CD4-positive, CD25-positive, alpha-beta regulatory T cell (primary cell): ENCODE results near the gene TMEM135. TPM values are rescaled to one million over a fixed set of nuclear protein-coding genes. Genes with fewer than 3 reads are reported as not detected.
A peak's percentile ranks its signal among the peaks of the same experiment; 100 is the strongest.

Experiments
- ATAC-seq, 2 donors: fragments of 150-1000 bp; cut with Tn5 transposase; one replicate each; pipeline ENCODE4 v1.10.0; 2021; ENCODE audit warnings: low read depth in 2 of 2, moderate number of reproducible peaks in 2 of 2, moderate library complexity in 1 of 2
- DNase-seq, 3 donors: peaks; one replicate each; pipeline versions ENCODE4 v3.0.0 to v3.0.0-alpha.2; 2012 to 2022; ENCODE audit warnings: mixed read lengths in 1 of 3
- H3K27ac ChIP-seq: one replicate; pipeline ENCODE4 v1.7.0; 2013; ENCODE audit warnings: mild to moderate bottlenecking, low read length; ENCODE audit not compliant: insufficient read depth, poor library complexity, severe bottlenecking
- H3K27me3 ChIP-seq: one replicate; pipeline ENCODE4 v1.7.0; 2013; ENCODE audit warnings: low read length; ENCODE audit not compliant: control insufficient read depth, insufficient read depth
- H3K36me3 ChIP-seq: one replicate; pipeline ENCODE4 v1.7.0; 2013; ENCODE audit warnings: mild to moderate bottlenecking, low read length, moderate library complexity; ENCODE audit not compliant: control insufficient read depth, insufficient read depth
- H3K4me1 ChIP-seq: 2 replicates; pipeline ENCODE4 v1.7.0; 2013; ENCODE audit warnings: mild to moderate bottlenecking, low read length; ENCODE audit not compliant: insufficient read depth, control insufficient read depth, poor library complexity, severe bottlenecking
- H3K4me3 ChIP-seq: one replicate; pipeline ENCODE4 v1.7.0; 2013; ENCODE audit warnings: low read depth, mild to moderate bottlenecking, low read length, moderate library complexity
- H3K9me3 ChIP-seq, 2 experiments: 1 replicate in 1 of 2; 2 replicates in 1 of 2; pipeline ENCODE4 v1.7.0; 2013; ENCODE audit warnings: low read length in 2 of 2, mild to moderate bottlenecking in 1 of 2, moderate library complexity in 1 of 2; ENCODE audit not compliant: control insufficient read depth in 2 of 2
- H3K27ac Mint-ChIP-seq, 3 donors: one replicate each; pipeline ENCODE4 v1.8.0; 2020 to 2022; ENCODE audit warnings: mild to moderate bottlenecking in 3 of 3, mixed read lengths in 3 of 3, moderate library complexity in 2 of 3
- H3K27me3 Mint-ChIP-seq: one replicate; pipeline ENCODE4 v1.8.0; 2022; ENCODE audit warnings: mild to moderate bottlenecking, mixed read lengths
- H3K36me3 Mint-ChIP-seq: one replicate; pipeline ENCODE4 v1.8.0; 2020; ENCODE audit warnings: mixed read lengths
- H3K4me1 Mint-ChIP-seq, 4 donors: one replicate each; pipeline ENCODE4 v1.8.0; 2020 to 2022; ENCODE audit warnings: mixed read lengths in 4 of 4, mild to moderate bottlenecking in 1 of 4
- H3K4me3 Mint-ChIP-seq, 4 donors: one replicate each; pipeline ENCODE4 v1.8.0; 2020 to 2022; ENCODE audit warnings: mild to moderate bottlenecking in 4 of 4, mixed read lengths in 4 of 4, moderate library complexity in 3 of 4
- H3K9me3 Mint-ChIP-seq, 7 donors: one replicate each; pipeline ENCODE4 v1.8.0; 2020 to 2022; ENCODE audit warnings: mixed read lengths in 7 of 7, mild to moderate bottlenecking in 3 of 7, moderate library complexity in 2 of 7
- polyA plus RNA-seq, 4 donors: library from polyadenylated mRNA; unstranded; fragments of 300-500 nt; fragmentation: Illumina TruSeq; gene quantifications; one replicate each; pipeline ENCODE4 v1.2.3, GENCODE V29; 2021
- total RNA-seq: library from RNA; stranded (reverse); gene quantifications from one replicate; pipeline ENCODE4 v1.2.3, GENCODE V29; 2022

The TMEM135 gene
- total and polyA plus RNA-seq, 5 donors from 2014 or later, result 6.3 to 13.5 (median 9.8) TPM

- H3K27ac Mint-ChIP-seq, result peak overlapping the region in 1 of 3 donors; percentile 48
- H3K27me3 Mint-ChIP-seq, result no peaks in the 10 kb centered on the region
- DNase-seq (no peak), ATAC-seq (no peak)
- peaks cover 0 to 4% (median 0%) of the 10 kb centered on the region in 4 donors for H3K4me1 Mint-ChIP-seq
- Histone ChIP-seq H3K27ac (no peak overlapping the region), H3K9me3 (no peaks in the 10 kb centered on the region), H3K4me3 (no peak overlapping the region), H3K27me3 (no peaks in the 10 kb centered on the region), H3K36me3 (no peaks in the 10 kb centered on the region), H3K4me1 (no peaks in the 10 kb centered on the region)
- peaks cover 10% of the 10 kb centered on the region for H3K36me3 Mint-ChIP-seq
- H3K4me3 Mint-ChIP-seq, result no peak overlapping the region
- H3K9me3 Mint-ChIP-seq, result no peaks in the 10 kb centered on the region
Observed at GRCh38 chr11:87307101-87307500, 269.4 kb downstream of the TMEM135 start.

GRCh38 chr11:87315229-87315628 lies 277.5 kb downstream of the TMEM135 start:
- no peak overlapping the region for H3K4me3 Mint-ChIP-seq
- DNase-seq, result no peak
- Histone ChIP-seq H3K4me1 (no peaks in the 10 kb centered on the region), H3K36me3 (no peaks in the 10 kb centered on the region), H3K9me3 (no peaks in the 10 kb centered on the region), H3K4me3 (no peak overlapping the region), H3K27ac (no peak overlapping the region), H3K27me3 (no peaks in the 10 kb centered on the region)
- H3K36me3 Mint-ChIP-seq, result peaks cover 13% of the 10 kb centered on the region
- no peak overlapping the region for H3K27ac Mint-ChIP-seq
- H3K4me1 Mint-ChIP-seq, result no peaks in the 10 kb centered on the region
- H3K27me3 Mint-ChIP-seq, result no peaks in the 10 kb centered on the region
- H3K9me3 Mint-ChIP-seq, result no peaks in the 10 kb centered on the region
- ATAC-seq, result no peak

- H3K9me3 ChIP-seq, result no peaks in the 10 kb centered on the region
- no peak overlapping the region for H3K27ac Mint-ChIP-seq
Observed at GRCh38 chr11:87316491-87316890, 278.8 kb downstream of the TMEM135 start.

GRCh38 chr11:87317441-87317840 lies 279.7 kb downstream of the TMEM135 start:
- Histone ChIP-seq H3K27ac (no peak overlapping the region), H3K36me3 (peaks cover 5% of the 10 kb centered on the region), H3K9me3 (no peaks in the 10 kb centered on the region), H3K27me3 (no peaks in the 10 kb centered on the region), H3K4me1 (no peaks in the 10 kb centered on the region), H3K4me3 (no peak overlapping the region)
- Mint-ChIP-seq H3K4me3 (no peak overlapping the region), H3K27me3 (no peaks in the 10 kb centered on the region), H3K27ac (no peak overlapping the region), H3K36me3 (peaks cover 17% of the 10 kb centered on the region), H3K9me3 (no peaks in the 10 kb centered on the region), H3K4me1 (no peaks in the 10 kb centered on the region)
- ATAC-seq (no peak), DNase-seq (no peak)

More at GRCh38 chr11:87316491-87316890, 278.8 kb downstream of the TMEM135 start:
- no peak for ATAC-seq
- Mint-ChIP-seq H3K9me3 (no peaks in the 10 kb centered on the region), H3K4me3 (no peak overlapping the region), H3K4me1 (no peaks in the 10 kb centered on the region), H3K27me3 (no peaks in the 10 kb centered on the region), H3K36me3 (peaks cover 13% of the 10 kb centered on the region)
- H3K27ac ChIP-seq, result no peak overlapping the region
- no peak for DNase-seq
- peaks cover 5% of the 10 kb centered on the region for H3K36me3 ChIP-seq
- no peak overlapping the region for H3K4me3 ChIP-seq
- H3K27me3 ChIP-seq, result no peaks in the 10 kb centered on the region
- H3K4me1 ChIP-seq, result no peaks in the 10 kb centered on the region

- Histone ChIP-seq H3K27ac (no peak overlapping the region), H3K9me3 (no peaks in the 10 kb centered on the region)
- H3K27me3 Mint-ChIP-seq, result no peaks in the 10 kb centered on the region
Observed at GRCh38 chr11:87320123-87320522, 282.4 kb downstream of the TMEM135 start.

GRCh38 chr11:87322568-87322967 lies 284.8 kb downstream of the TMEM135 start:
- Histone ChIP-seq H3K27ac (no peak overlapping the region), H3K4me3 (no peak overlapping the region), H3K36me3 (peaks cover 5% of the 10 kb centered on the region), H3K4me1 (no peaks in the 10 kb centered on the region), H3K27me3 (no peaks in the 10 kb centered on the region), H3K9me3 (no peaks in the 10 kb centered on the region)
- Mint-ChIP-seq H3K27ac (no peak overlapping the region), H3K9me3 (peaks cover 0 to 1% (median 0%) of the 10 kb centered on the region in 7 donors), H3K4me1 (peaks cover 0 to 4% (median 0%) of the 10 kb centered on the region in 4 donors), H3K36me3 (peaks cover 28% of the 10 kb centered on the region), H3K27me3 (no peaks in the 10 kb centered on the region), H3K4me3 (no peak overlapping the region)
- DNase-seq (no peak), ATAC-seq (no peak)

More at GRCh38 chr11:87320123-87320522, 282.4 kb downstream of the TMEM135 start:
- no peak overlapping the region for H3K4me3 ChIP-seq
- no peak for DNase-seq
- no peak for ATAC-seq
- H3K9me3 Mint-ChIP-seq, result no peaks in the 10 kb centered on the region
- H3K27me3 ChIP-seq, result no peaks in the 10 kb centered on the region
- peaks cover 5% of the 10 kb centered on the region for H3K36me3 ChIP-seq
- peaks cover 15% of the 10 kb centered on the region for H3K36me3 Mint-ChIP-seq
- no peaks in the 10 kb centered on the region for H3K4me1 Mint-ChIP-seq
- no peaks in the 10 kb centered on the region for H3K4me1 ChIP-seq
- H3K27ac Mint-ChIP-seq, result no peak overlapping the region
- no peak overlapping the region for H3K4me3 Mint-ChIP-seq

- H3K9me3 ChIP-seq, result no peaks in the 10 kb centered on the region
- no peak overlapping the region for H3K27ac ChIP-seq
- ATAC-seq (no peak), DNase-seq (no peak)
- Mint-ChIP-seq H3K9me3 (peaks cover 0 to 1% (median 0%) of the 10 kb centered on the region in 7 donors), H3K4me3 (no peak overlapping the region), H3K27ac (no peak overlapping the region), H3K4me1 (peaks cover 0 to 4% (median 0%) of the 10 kb centered on the region in 4 donors), H3K27me3 (no peaks in the 10 kb centered on the region), H3K36me3 (peaks cover 33% of the 10 kb centered on the region)
- peaks cover 5% of the 10 kb centered on the region for H3K36me3 ChIP-seq
- H3K4me3 ChIP-seq, result no peak overlapping the region
- H3K4me1 ChIP-seq, result no peaks in the 10 kb centered on the region
- H3K27me3 ChIP-seq, result no peaks in the 10 kb centered on the region
Observed at GRCh38 chr11:87323899-87324298, 286.2 kb downstream of the TMEM135 start.

GRCh38 chr11:87324817-87325489 lies 287.2 kb downstream of the TMEM135 start:
- Histone ChIP-seq H3K4me1 (no peaks in the 10 kb centered on the region), H3K9me3 (no peaks in the 10 kb centered on the region), H3K4me3 (no peak overlapping the region), H3K36me3 (peaks cover 5% of the 10 kb centered on the region), H3K27ac (no peak overlapping the region), H3K27me3 (no peaks in the 10 kb centered on the region)
- H3K36me3 Mint-ChIP-seq, result peaks cover 29% of the 10 kb centered on the region
- H3K4me1 Mint-ChIP-seq, result peaks cover 0 to 4% (median 0%) of the 10 kb centered on the region in 4 donors
- ATAC-seq (no peak), DNase-seq (no peak)
- H3K9me3 Mint-ChIP-seq, result peaks cover 0 to 1% (median 0%) of the 10 kb centered on the region in 7 donors
- H3K27me3 Mint-ChIP-seq, result no peaks in the 10 kb centered on the region
- H3K4me3 Mint-ChIP-seq, result no peak overlapping the region
- no peak overlapping the region for H3K27ac Mint-ChIP-seq
